MV-4-11 (cell line): ENCODE data around the gene BANK1.

Source experiments
- DNase-seq: peaks from one replicate; lab custom pipeline; 2025; lab: John Stamatoyannopoulos, UW

BANK1 gene

GRCh38 chr4:101823864-101824263 is 33.3 kb downstream of the BANK1 start:
- DNase-seq: no peak

DNA sequence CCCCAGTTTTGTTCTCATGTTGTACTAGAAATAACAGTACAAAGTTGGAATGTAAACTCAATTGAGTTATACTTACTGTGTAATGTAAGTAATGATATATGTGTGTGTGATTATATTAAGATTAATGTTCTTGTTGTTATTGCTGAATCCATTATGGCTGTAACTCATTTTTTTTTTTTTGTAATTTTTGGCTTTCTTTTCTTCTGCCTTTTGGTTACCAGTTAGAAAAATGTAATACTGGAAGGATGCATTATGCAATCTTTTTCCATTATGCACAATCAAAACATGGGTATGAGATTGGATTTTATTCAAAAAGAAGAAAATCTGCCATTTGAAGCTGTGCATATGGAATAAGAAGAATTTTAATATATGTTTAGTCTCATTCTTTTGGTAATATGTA is 34.0 kb downstream of the BANK1 start:
- no peak for DNase-seq

GRCh38 chr4:101825953-101826352 is 35.4 kb downstream of the BANK1 start:
- DNase-seq: no peak

DNA sequence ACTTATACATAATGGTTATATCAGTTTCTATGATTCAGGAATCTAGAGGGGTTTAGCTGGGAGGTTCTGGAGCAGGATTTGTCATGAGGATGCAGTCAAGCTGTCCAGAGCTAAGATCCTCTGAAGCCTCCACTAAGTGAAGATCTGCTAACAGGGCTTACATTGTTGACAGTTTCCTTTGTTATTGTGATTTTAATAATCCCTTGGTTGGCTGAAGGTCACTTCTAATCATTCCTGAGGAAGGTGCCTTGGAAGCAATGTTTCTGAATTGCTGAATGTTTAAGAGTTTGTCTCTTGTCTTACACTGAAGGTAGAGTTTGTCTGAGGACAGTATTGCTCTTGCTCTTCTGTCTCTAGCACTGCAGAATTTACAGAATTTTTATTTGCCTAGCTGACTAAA is 41.3 kb downstream of the BANK1 start:
- DNase-seq: no peak

DNA sequence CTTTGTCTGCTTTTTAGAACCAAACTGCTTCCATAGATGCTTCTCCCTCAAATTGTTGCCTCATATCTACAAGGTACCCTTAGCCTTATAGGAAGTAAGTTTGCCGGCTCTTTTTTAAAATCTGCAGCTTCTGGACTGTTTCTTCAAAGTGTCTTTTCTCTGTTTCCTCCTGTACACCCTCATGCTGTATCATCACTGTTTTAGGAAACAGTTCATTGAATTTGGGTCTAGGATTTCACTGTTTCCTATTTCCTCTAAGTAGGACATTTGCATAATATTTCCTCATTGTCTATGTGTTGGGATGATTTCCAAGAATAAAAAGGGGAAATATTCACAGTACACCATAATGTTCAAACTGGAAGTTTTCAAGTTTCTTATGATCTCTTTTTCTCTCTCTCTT is 43.0 kb downstream of the BANK1 start:
- DNase-seq: peak; percentile 58

DNA sequence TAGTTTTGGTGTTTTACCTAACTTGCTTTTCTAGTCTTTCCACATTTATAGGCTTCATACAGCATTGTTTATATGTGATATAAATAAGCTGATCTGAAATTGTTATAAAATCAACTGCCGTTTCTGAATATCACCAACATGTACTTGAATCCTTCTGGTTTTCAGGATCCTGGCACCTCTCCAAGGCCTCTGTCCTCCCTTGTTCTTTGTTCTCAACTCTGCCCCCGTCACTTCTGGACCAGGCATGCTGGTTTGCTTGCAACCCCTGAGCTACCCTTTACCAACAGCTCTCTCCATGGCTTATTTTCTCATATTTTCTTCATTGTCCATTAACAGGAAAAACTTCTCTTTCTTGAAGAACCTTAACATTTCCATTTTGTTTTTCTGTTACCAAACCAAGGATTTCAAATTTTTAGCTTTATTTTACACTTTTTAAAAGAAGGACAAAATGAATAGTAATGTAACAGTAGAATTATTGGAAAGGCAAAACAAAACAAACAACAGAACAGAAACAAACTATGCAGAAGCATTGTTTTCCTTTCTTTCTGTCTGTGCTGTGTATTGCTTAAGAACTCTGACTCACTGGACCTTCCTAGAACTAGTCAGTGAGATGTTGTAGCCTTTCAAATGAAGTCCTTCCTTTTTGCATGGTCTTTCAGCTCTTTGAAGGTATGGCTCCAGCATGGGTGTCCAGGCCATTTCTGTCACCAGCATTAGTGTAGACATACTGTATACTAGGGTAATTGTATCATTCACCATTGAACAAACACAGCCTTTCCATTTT is 44.8 kb downstream of the BANK1 start:
- peak; percentile 57 for DNase-seq

DNA sequence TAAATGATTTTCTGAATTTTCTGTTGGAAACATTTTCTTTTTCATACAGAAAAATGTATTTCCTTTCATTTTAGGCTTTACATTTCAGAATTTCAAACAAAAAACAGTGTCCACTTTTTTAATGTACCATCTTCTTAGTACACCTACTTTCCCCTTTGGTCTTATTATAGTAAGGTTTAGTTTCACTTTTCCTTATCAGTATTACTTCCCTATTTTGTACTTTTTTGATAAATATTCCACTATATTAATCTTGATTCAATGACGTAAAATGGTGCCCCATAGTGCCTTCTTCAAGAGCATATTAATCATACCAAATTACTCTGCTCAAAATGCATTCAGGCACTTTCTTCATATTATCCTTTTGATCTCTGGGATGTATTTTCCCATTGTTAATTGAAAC is 52.5 kb downstream of the BANK1 start:
- no peak for DNase-seq

GRCh38 chr4:101846550-101846949 is 56.0 kb downstream of the BANK1 start:
- DNase-seq: no peak

DNA sequence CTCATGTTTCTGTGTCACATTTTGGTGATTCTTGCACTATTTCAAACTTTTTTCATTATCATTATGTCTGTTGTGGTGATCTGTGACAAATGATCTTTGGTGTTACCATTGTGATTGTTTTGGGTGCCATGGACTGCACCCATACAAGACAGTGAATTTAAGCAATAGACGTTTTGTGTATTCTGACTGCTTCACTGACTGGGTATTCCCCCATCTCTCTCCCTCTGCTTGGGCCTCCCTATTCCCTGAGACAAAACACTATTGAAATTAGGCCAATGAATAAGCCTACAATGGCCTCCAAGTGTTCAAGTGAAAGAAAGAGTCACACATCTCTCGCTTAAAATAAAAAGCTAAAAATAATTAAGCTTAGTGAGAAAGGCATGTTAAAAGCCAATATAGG is 60.2 kb downstream of the BANK1 start:
- DNase-seq: no peak

GRCh38 chr4:101851672-101852071 is 61.1 kb downstream of the BANK1 start:
- DNase-seq: no peak

- no peak for DNase-seq
These were observed 62.5 kb downstream of the BANK1 start for GRCh38 chr4:101853028-101853427.

DNA sequence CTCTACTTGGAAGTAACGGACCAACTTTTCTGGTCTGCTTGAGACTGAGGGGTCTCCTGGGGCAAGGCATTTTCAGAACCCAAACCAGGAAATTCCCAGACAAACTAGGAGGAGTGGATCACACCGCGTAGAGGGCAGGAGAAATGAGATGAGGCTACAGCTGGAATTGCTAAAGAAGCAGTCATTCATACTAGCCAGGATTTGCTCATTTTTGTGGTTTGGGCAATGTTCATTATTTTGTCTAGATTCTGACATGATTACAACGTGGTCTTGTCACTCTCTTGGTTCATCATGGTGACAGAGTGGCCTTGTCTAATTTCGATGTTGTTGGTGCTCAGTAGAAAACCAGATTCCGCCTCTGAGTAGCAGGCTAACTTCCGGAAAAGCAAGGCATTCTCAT is 63.2 kb downstream of the BANK1 start:
- no peak for DNase-seq

- DNase-seq: no peak
These were observed 64.7 kb downstream of the BANK1 start for GRCh38 chr4:101855239-101855638.

DNA sequence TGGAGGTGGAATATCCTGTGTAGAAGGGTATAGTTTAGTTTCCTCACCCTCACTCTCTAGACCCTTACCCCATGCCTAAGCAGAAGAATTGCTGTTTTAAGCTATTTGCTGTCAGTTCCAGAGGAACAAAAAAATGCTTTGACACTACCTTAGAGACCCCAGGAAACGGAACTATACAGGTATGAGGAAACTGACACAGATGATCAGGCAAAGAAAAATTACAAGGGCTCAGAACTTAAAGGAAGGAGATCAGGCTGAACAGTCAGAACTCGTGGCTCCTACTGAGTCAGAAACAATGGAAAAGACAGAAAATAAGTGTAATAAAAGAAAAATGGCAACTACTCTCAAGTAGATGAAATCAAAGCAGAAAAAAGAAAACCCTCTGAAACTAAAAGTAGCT is 65.6 kb downstream of the BANK1 start:
- DNase-seq: no peak

DNA sequence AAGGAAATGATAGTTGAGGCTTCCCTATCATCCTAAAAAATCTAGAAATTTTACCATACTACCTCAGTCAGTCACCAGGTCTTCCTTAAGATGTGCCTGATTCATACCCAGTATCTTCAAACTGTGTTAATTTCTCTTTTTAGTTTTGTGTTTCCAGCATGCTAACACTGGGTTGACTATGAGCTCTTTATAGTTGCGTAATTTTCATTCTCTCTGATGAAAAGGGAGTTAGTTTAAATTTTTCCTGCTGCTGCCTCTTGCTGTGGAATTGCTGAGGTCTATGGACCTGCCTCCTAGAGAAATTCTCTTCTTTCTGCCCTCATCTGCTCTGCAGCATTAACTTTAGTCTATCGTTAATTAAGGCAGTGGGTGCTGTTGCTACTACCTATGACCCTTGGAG is 66.6 kb downstream of the BANK1 start:
- no peak for DNase-seq

GRCh38 chr4:101858641-101859040 is 68.1 kb downstream of the BANK1 start:
- no peak for DNase-seq

- no peak for DNase-seq
These were observed 72.1 kb downstream of the BANK1 start for GRCh38 chr4:101862595-101862994.

GRCh38 chr4:101864660-101865059 is 74.1 kb downstream of the BANK1 start:
- DNase-seq: no peak

DNA sequence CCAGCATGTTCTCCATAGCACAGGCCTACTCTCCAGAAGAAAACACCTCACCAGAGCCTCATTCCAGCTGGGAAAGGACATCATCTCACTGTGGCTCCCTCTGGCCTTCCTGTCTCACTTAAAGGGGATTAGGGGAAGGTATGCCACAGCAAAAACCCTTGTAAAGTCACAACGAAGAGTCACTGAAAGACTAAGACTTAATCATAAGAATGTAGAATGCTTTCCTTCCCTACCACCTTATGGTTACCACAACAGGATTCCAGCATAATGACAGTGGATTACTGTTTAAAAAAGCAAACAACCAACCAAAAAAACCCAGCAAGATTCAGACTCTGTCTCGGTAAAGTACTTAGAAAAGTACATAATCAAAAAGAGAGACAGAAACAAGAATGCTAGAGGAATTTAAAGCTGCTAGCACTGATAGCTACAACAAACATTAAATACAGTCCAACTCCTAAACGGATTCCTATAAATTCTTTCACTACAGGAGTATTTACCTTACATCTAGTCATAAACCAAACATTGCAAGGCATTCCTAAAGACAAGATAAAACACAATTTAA is 75.1 kb downstream of the BANK1 start:
- DNase-seq: no peak

- no peak for DNase-seq
These were observed 80.3 kb downstream of the BANK1 start for GRCh38 chr4:101870874-101871273.

- no peak for DNase-seq
These were observed 81.6 kb downstream of the BANK1 start for GRCh38 chr4:101871962-101872676.

DNA sequence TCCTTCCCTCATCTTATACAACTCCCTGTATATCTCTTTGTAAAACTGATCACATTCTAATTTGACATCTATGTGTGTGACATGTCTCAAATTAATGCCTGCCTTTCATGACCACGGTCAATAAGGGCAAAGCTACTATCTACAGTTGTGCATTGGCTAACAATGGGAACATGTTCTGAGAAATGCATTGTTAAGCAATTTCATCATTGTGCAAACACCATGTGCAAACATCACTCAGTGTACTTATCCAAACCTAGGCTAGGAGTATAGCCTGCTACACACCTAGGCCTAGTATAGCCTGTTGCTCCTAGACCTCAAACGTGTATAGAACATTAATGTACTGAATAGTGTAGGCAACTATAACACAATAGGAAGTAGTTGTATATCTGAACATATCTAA is 95.0 kb downstream of the BANK1 start:
- peak; percentile 19 for DNase-seq

DNA sequence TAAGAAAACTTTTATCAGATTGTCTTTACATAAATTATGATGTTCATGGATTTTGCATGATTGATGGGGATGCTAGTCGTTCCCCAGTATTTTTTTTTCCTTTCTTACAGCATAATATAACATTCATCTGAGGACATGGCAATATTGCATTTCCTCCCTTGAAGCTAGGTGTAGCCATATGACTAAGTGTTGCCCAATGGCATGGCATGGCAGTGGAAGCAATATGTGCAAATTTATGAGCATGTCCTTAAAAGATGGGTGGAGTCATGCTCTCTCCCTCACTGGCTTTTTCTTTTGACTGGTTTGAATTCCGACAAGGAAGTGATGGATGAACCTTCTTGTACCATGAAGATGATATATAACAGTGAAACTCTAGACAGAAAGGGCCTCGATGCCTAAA is 96.3 kb downstream of the BANK1 start:
- no peak for DNase-seq
